Measurements from ENCODE around the gene CNR1.
"Not testable (repeated sequence)": the region's sequence is repeated elsewhere in the genome, so short reads cannot be mapped to it uniquely, and the experiment has no call there.

The CNR1 gene

DNA sequence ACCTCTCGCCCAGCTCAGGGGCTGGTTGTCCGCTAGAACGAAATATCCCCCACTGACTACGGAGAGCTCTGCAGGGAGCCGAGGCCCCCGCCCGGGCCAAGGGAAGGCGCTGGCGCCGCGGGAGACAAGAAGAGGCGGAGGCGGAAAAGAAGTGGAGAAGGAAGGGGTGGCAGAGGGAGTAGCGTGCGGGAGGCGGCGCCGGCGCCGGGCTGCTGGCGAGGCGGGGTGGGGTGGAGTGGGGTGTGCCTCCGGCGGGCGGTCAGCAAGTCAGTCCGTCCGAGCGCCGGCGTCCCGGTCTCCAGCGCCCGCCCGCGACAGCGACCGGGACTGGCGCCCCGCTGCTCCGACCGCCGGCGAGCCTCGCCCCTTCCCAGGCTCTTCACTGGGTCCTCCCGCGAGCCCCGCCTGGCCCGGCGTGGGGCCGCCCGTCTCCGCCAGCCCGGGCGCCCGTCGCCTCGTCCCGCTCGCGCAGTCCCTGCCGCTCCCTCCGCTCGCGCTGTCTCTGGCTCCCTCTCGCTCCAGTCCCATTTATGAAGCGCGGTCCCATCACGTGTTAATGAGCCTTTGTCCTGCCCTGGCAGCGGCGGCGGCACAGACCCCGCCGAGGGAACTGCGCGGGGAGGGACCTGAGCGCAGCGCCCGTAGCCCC is at the start of gene CNR1:
Gene CNR1, minus strand, starts transcription at position 504 of the 649 bp plus-strand sequence. CDS start 21,073 bp downstream, outside the sequence.
- no peak for FAIRE-seq

- no peak for FAIRE-seq
Observed at GRCh38 chr6:88211446-88211845, 45.3 kb upstream of the CNR1 start.

DNA sequence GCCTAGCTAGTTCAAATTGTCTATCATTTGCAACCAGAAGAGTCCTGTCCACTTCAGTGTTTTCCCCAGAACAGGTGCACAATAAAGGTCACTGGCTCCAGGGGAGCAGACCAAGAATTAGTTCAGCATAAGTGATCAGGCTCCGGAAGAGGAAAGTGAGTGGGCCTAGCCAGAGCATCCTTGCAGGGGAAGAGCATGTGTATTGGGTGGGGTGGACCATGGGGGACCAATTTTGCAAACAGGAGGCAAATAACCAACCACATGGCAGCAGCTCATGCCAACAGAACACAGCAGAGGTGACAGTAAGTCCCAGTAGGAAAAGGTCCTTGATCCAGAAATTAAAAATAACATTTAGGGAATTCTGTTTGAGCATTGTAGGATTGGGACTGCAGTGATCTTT is 43.2 kb upstream of the CNR1 start:
- FAIRE-seq = no peak

GRCh38 chr6:88208726-88209125 is 42.6 kb upstream of the CNR1 start:
- no peak for FAIRE-seq

- not testable (repeated sequence) for FAIRE-seq
Observed at GRCh38 chr6:88201734-88202133, 35.6 kb upstream of the CNR1 start.

- FAIRE-seq = no peak
Observed at GRCh38 chr6:88184921-88185320, 18.8 kb upstream of the CNR1 start.

DNA sequence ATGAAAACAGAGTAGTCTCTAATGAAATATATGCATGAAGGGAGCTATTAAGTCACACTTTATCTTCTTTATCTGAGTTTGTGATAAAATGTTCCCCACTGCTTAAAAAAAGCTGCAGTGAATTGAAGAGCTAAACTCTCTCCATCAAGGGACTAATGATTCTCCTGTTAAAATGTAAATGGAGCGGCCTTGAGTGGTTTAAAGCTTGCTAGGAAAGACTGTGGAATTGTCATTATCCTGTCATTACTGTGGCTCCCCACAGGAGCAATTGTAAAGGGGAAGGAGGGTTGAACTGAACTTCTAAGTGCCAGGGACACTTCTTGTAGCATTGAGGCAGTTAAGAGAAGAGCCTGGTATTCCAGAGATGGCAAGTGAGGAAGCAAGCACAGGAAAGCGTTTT is 17.3 kb upstream of the CNR1 start:
- no peak for FAIRE-seq

DNA sequence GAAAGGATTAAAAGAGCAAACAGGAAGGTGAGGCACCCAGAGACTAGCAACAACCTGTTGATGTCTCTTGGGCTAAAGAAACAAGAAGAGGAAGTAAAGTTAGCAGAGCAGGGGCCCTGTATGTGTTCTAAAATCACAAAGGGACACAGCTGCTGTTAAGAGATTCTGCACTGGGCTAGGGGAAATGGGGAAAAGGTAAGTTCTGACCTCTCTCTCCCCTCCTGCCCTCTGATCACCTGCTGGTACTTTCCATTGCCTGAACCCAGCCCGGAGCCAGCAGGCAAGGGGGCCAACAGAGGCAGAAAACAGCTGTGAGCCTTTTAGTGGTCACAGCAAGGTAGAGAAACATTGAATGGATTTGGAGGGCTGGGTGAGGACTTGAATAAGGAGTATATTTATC is 13.5 kb upstream of the CNR1 start:
- FAIRE-seq = no peak

DNA sequence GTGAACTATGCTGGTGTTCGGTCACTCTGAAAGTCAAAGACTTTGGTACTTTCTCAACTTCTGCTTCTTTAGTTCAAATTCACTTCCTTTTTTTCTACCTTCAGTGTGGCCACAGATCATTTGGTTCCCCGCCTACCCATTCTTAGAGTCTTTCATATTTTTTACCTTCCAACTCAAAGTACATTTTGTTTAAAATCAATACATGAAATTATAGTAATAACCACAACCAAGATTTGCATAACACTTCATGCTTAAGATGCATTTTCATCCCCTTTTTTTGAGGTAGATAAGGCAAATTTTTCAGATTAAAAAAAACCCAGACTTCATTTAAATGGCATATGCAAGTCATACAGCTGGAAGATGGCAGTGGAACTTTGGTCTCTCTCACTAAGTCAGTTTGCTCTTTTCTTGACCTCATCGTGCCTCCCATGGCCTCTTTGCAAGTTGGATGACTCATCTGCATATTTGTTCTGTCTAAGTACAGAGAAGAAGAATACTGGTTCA is 11.9 kb upstream of the CNR1 start:
- FAIRE-seq = no peak

- no peak for FAIRE-seq
Observed at GRCh38 chr6:88174906-88175305, 8.8 kb upstream of the CNR1 start.

- FAIRE-seq = no peak
Observed at GRCh38 chr6:88171312-88171711, 5.2 kb upstream of the CNR1 start.

DNA sequence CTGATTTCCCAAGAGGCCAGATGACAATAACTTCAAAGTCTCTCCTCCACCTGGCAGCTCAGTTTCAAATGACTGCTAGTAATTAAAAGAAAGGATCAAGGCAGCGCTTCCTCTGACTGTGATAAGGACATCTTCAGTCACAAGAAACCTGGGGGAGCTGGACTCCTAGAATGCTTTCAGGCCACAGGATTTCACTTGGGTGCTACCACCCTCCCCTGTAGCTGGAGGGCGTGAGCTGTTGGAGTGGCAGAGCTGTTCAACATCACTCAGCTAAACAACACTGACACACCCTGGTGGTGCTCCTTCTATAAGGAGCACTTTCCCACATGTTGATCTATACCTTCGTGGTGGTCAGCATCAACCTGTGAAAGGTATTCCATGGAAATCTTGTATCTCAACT is 2.2 kb upstream of the CNR1 start:
- FAIRE-seq = no peak

GRCh38 chr6:88167352-88167937 is 1.3 kb upstream of the CNR1 start:
- no peak for FAIRE-seq

- no peak for FAIRE-seq
Observed at GRCh38 chr6:88166493-88167351, 575 bp upstream of the CNR1 start.

DNA sequence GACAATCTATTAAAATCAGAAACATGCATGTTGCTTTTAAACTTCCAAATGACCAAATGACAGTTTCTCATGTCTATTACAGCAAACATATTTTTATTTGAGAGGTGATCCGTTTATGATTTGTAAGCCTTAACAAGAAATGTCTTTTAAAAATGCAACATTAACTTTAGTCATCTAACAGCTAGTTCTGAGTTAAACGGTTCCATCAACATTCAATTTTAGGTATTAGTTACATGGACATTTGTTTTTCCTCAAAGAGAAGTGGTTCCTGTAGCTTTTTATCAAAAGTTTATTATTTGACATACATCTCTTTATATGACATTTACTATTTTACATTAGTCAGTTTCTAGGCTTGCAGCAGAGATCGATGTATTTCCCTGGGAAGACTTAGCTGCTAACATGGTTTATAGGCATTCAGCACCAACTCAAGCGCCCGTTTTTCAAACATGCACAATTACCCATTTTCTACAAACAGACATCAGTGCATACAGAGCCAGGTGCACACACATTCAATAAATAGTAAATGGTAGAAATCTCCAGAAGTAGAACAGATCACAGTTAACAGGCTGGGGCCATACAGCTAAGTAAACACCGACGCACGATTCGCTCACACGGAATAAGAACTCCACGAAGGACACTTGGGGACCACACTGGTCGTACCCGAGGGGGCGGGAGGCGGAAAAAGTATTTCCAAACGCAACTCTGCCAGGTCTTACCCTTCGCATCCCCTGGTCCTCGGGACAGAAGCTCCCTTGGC is 882 bp downstream of the CNR1 start:
- FAIRE-seq = no peak

GRCh38 chr6:88164061-88164460 is 2.1 kb downstream of the CNR1 start:
- FAIRE-seq = no peak

DNA sequence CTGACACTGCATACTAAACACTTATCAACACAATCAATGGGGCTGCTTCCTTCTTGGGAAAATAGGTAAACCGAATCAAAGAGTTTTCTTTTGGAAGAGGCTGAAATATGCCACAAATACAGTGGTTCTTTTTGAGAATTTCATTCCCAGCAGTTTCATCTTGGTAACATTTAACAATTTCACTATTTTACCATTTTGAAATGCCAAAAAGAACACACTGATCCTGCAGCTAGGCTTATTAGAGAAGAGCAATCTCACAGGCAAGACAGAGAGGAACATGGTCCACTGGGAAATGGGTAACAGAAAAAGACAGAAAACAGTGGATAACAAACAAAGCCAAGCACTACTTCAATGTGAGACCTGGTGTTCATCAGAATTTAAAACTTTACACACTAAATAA is 2.5 kb downstream of the CNR1 start:
- FAIRE-seq = no peak

GRCh38 chr6:88161940-88162339 is 4.2 kb downstream of the CNR1 start:
- FAIRE-seq = no peak

GRCh38 chr6:88157106-88157505 is 9.0 kb downstream of the CNR1 start:
- no peak for FAIRE-seq

DNA sequence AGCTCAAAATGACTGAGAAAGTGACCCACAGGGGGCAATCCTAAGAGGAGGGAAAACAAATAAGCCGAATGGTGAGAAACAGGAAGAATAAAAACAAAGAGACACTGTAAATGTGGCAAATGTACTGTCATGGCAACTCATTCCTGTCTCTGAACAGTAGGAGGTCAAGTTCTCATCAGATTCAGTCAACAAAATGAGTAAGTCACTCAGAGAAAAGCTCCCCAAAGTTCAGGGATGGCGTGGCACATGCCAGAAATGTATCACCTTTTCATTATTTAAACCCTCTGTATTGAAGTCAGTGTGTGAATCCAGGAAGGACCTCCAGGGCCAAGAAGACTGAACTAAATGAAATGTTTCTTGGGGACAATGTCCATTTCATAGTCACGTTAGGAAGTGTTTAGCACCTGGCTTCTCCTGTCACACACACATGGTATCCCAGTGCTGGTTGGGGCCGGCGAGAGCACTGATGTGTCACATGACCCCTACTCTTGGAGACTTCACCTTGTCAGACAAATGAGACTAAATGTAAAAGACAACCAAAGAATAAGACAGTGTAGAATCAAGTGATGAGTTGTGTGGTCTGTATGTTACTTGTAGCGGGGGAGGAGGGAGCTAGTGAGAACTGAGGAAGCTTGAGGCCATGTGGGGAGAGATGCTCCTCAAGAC is 20.7 kb downstream of the CNR1 start:
- no peak for FAIRE-seq

DNA sequence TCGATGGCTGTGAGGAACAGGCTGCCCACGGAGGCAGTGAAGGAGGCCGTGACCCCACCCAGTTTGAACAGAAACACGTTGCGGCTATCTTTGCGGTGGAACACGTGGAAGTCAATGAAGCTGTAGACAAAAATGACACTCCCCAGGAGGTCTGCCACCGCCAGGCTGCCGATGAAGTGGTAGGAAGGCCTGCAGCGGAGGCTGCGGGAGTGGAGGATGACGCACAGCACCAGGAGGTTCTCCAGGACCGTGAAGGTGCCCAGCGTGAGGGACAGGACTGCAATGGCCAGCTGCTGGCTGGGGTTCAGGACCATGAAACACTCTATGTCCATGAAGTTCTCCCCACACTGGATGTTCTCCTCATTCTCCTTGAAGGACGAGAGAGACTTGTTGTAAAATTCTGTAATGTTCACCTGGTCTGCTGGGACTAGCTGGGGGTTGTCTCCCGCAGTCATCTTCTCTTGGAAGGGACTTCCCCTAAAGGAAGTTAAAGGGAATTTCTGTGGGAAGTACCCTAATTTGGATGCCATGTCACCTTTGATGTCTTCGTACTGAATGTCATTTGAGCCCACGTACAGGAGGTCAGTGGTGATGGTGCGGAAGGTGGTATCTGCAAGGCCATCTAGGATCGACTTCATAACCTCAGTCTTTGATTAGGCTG is 21.4 kb downstream of the CNR1 start:
- FAIRE-seq = no peak
